CD1c-positive myeloid dendritic cell (primary cell): ENCODE data around the gene PITHD1.
"Not testable (repeated sequence)": the region's sequence is repeated elsewhere in the genome, so short reads cannot be mapped to it uniquely, and the experiment has no call there.

Experiments used
- DNase-seq: peaks from one replicate; pipeline ENCODE4 v3.0.0-alpha.2; 2016; ENCODE audit errors: extremely low spot score

Gene PITHD1

DNA sequence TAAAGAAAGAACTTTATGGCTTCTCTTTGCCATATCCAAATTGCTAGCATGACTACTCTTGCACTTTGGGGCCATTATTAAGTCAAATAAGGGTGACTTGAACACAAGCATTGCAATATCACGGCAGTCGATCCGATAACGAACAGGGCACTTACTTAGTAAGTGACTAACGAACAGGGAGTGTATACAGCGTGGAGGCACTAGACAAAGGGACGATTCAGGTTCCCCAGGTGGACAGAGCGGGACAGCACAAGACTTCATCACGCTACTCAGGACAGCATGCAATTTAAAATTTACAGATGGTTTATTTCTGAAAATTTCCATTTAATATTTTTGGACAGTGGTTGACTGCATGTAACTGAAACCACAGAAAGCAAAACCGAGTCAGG is 5.4 kb upstream of the PITHD1 start:
- DNase-seq: no peak

GRCh38 chr1:23774174-23774880 is 3.9 kb upstream of the PITHD1 start:
- DNase-seq: no peak

DNA sequence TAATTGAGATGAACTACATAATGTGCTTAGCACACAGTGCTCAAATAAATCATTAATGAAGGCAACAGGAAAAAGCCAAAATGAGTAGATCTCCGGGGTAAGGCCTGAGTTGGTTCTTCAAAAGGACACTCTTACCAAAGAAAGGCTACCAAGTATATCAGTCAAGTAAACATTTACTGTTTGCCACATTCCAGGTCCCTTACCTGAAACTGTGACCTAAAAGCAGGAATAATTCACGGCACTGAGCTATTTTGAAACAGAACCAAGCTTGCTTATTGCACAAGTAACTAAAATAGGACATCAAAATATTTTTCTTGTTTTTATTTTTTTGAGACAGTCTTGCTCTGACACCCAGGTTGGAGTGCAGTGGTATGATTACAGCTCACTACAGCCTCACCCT is 2.0 kb upstream of the PITHD1 start:
- no peak for DNase-seq

DNA sequence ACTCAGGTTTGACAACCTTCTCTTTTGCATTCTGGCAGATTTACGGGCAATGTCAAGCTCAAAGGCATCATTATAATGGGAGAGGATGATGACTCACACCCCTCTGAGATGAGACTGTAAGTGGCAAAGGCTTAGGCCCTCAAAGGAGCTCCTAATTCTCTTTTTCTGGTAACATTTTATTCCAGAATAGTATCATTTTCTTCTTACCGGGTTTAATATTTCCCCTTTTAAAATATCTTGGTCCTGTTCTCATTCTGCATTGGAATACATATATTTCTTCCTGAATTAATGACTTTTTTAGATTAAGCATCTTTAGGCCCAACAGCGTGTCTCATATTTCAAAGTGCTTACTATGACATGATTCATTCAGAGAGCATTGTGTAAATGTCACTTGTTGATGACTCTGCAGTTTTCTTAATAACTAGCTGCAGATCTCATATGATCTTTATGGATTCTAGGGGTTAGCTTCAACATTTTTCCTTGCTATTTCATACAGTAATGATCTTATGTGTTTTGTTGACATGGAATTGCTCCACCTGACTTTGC is 1.7 kb downstream of the PITHD1 start:
- DNase-seq: peak; percentile 21

DNA sequence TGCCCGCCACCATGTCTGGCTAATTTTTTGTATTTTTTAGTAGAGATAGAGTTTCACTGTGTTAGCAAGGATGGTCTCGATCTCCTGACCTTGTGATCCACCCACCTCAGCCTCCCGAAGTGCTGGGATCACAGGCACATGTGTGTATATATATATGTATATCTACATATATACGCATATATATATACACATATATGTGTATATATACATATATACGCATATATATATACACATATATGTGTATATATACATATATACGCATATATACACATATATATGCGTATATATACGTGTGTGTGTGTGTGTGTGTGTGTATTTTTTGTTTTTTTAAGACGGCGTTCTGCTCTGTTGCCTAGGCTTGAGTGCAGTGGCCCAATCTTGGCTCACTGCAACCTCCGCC is 4.9 kb downstream of the PITHD1 start:
- DNase-seq: not testable (repeated sequence)

DNA sequence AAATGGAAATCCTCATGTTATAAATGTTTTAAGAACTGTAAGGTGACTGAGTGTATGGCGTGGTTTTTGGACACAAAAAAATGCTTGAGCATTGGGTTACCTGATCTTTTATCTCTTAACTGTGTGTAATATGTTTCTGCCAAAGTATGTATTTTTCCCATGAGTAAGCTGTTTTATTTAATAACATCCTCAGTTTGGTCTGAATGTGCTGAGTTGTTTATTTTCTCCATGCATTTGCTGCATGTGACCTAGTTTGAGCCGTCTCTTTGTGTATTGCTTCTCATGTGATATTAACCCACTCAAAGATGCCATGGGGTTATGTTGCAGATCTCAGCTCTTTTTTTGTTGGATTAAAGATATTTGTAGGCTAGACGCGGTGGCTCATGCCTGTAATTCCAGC is 6.6 kb downstream of the PITHD1 start:
- DNase-seq: no peak

DNA sequence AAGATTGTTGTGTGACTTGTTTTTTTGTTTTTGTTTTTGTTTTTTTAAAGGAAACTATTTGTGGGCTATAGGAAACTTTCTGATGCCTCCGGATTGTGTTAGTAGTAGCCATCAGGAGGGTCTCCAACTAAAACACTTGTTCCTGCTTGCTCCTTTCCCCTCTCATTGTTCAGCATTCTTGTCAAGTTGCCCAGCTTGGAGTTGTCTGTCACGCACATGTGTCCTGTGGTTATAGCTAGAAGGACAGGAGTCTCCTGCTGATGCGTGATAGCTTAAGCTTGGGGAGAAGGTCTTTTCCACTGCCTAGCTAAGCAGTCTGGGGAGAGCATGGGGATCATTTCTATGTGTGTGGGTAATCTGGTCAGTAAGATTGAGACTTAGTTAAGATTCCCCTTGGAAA is 9.5 kb downstream of the PITHD1 start:
- DNase-seq: no peak

GRCh38 chr1:23788695-23789094 is 10.5 kb downstream of the PITHD1 start:
- no peak for DNase-seq

- DNase-seq: peak; percentile 96
These were observed 12.7 kb downstream of the PITHD1 start, which contains the start of gene LYPLA2 for GRCh38 chr1:23790696-23791515. TSS of gene LYPLA2 (plus strand) at chr1:23791145. CDS start at chr1:23792683, 1,538 bp downstream.

GRCh38 chr1:23791516-23792047 is 13.4 kb downstream of the PITHD1 start:
- DNase-seq: no peak

DNA sequence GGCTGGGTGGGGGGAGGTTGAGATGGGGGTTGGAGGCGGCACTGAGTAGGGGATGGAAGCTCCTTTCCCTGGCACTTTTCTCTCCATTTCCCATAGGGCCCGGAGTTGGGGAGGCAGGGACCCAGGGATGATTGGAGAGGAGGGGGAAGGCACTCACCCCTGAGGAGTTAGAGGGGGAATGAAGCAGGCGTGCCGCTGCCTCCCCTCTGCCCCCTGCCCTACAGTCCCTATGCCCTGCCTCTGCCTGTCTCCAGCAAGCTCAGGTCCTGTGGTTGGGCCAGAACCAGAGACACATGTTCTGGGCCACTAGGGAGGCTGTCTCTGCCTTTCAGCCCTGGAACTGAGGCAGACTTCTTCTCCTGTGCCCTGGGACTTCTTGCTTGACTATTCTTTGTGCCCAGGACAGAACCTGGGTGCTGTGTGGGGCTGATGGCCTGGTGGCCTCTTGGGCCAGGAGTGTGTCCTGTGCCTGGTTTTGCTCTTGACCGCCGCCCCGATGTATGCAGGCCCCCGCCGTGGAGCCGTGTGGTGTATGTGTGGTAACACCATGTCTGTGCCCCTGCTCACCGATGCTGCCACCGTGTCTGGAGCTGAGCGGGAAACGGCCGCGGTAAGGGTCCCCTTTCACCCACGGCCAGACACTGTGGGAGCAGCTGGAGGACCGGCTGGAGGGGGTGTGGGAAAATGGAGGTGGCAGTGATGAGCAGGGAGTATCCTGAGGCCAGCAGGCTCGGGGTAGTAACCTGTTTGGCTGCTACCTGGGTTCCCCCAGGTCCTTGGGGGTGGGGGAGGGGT is 14.1 kb downstream of the PITHD1 start:
- no peak for DNase-seq

DNA sequence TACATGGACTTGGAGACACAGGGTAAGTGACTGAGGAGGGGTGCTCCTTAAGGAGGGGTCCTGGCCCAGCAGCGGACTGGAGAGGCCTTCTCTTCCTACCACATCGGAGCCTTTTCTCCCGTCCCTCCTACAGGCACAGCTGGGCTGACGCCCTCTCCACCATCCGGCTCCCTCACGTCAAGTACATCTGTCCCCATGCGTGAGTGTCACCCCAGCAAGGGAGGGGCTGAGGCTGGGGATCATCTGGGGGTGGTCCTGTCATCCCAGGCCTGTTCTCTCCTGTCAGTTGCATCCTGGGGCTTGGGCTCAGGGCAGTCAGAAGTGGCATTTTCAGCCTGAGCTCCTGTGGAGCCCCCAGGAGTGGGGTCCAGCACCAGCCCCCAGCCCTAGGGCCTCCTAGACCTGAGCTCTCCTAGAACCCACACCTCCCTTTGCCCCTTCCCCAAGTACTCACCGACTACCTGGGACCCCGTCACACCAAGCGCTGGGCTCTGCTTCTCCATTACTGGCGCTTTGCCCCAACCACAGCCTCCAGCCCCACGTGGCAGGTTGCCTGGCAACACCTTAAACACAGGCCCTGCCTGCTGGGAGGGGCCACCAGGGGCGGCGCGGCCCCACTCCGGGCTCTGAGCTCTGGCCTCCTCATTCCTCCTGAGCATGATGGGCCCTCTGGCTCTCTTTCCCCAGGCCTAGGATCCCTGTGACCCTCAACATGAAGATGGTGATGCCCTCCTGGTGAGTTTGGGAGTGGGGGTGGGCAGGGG is 15.0 kb downstream of the PITHD1 start:
- DNase-seq: peak; percentile 44

GRCh38 chr1:23793861-23794731 is 15.9 kb downstream of the PITHD1 start:
- no peak for DNase-seq

- not testable (repeated sequence) for DNase-seq
These were observed 16.5 kb downstream of the PITHD1 start for GRCh38 chr1:23794732-23795182.

DNA sequence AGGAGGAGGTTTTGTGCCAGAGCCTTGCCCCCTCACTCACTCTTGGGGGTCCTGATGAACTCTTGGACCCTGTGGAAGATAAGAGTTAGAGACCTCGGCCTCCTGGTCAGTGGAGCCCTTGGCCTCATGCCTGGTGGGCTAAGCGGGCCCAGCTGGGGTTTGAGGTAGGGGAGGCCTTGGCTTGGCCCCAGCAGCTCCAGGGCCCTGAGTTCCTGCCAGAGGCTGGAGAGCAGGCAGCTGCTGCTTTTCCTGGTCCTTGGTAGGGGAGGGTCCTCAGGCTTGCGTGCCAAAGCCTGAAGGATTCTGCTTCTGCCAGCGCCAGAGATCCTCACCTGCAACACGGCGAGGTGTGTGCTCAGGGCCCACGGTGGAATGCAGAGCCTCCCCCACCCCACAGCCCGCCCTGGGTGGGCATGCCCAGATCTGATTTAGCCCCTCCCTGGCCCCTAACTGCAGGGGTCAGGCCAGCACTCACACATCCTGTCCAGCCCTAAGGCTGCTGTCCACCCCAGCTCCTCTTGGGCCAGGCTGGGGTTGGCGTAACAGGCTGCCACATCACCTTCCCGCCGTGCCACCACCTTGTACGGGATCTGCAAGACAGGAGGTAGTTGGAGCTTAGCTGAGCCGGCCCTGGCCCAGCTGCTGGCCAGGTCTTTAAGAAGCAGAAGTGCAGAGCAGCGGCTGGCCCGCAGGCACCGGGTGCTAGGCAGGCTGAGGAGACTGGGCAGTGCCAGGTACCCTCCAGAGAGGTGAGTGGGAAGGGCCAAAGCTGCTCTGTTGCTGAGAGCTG is 17.7 kb downstream of the PITHD1 start:
- no peak for DNase-seq

- no peak for DNase-seq
These were observed 18.5 kb downstream of the PITHD1 start for GRCh38 chr1:23796466-23797271.

- no peak for DNase-seq
These were observed 19.5 kb downstream of the PITHD1 start for GRCh38 chr1:23797478-23798448.
